ENCODE measurements around the gene SLC5A9. TPM values are rescaled to one million over a fixed set of nuclear protein-coding genes. Genes with fewer than 3 reads are reported as not detected.

Gene SLC5A9
- total and polyA plus RNA-seq, 2 experiments from 2014 or later: 0.10 TPM

GRCh38 chr1:48242141-48242736, 19.7 kb downstream of the SLC5A9 start:
- Mint-ChIP-seq H3K4me1 (peaks cover 2% of the 10 kb centered on the region; the same call in 1 of the 3 replicates), H3K36me3 (ENCODE audit: low read depth) (no peaks in the 10 kb centered on the region), H3K27ac (no peak overlapping the region), H3K9me3 (no peaks in the 10 kb centered on the region), H3K27me3 (ENCODE audit: insufficient read depth, low read depth, poor library complexity) (peaks cover 2% of the 10 kb centered on the region), H3K4me3 (no peak overlapping the region)
- Histone ChIP-seq H3K9me2 (ENCODE audit: insufficient read depth) (0 out of 2 replicates have a peak, but pooled peaks cover 2% of the 10 kb centered on the region), H2AFZ (no peak overlapping the region), H3K36me3 (ENCODE audit: insufficient read depth) (no peaks in the 10 kb centered on the region), H3K27ac (ENCODE audit: low read depth) (no peak overlapping the region), H3K4me1 (ENCODE audit: insufficient read depth) (no peaks in the 10 kb centered on the region), H3F3A (replicated peaks; ENCODE audit: low read depth) (no peaks in the 10 kb centered on the region), H4K20me1 (replicated peaks; ENCODE audit: insufficient read depth) (no peaks in the 10 kb centered on the region), H3K79me2 (replicated peaks; ENCODE audit: insufficient read depth) (no peaks in the 10 kb centered on the region), H3K4me2 (no peak overlapping the region), H3K27me3 (ENCODE audit: insufficient read depth) (no peaks in the 10 kb centered on the region), H3K4me3 (no peak overlapping the region)
- DNase-seq (ENCODE audit: low spot score) (no peak), ATAC-seq (no peak)
- no peak for TF ChIP-seq REST (IDR thresholded peaks at IDR 0.05; ENCODE audit: unreplicated experiment)

GRCh38 chr1:48245106-48245505, 22.6 kb downstream of the SLC5A9 start:
- no peaks in the 10 kb centered on the region for H3K4me1 ChIP-seq (ENCODE audit: insufficient read depth)
- no peak for DNase-seq (ENCODE audit: low spot score)
- H3K4me3 ChIP-seq: no peak overlapping the region
- H3K27ac Mint-ChIP-seq: no peak overlapping the region
- H3K4me1 Mint-ChIP-seq: peaks cover 8% of the 10 kb centered on the region
- no peak overlapping the region for H3K27ac ChIP-seq (ENCODE audit: low read depth)
- H3K79me2 ChIP-seq (replicated peaks; ENCODE audit: insufficient read depth): no peaks in the 10 kb centered on the region
- H3K36me3 ChIP-seq (ENCODE audit: insufficient read depth): no peaks in the 10 kb centered on the region
- H3K27me3 Mint-ChIP-seq (ENCODE audit: insufficient read depth, low read depth, poor library complexity): peaks cover 2% of the 10 kb centered on the region
- no peaks in the 10 kb centered on the region for H3K9me3 Mint-ChIP-seq
- H3K36me3 Mint-ChIP-seq (ENCODE audit: low read depth): no peaks in the 10 kb centered on the region
- no peaks in the 10 kb centered on the region for H3K27me3 ChIP-seq (ENCODE audit: insufficient read depth)
- H3K4me2 ChIP-seq: no peak overlapping the region
- no peak for TF ChIP-seq NANOG (IDR thresholded peaks at IDR 0.05; ENCODE audit: borderline replicate concordance)
- no peak for TF ChIP-seq ZNF114 (CRISPR knock-in tag; IDR thresholded peaks at IDR 0.05)
- no peak for TF ChIP-seq REST (IDR thresholded peaks at IDR 0.05; ENCODE audit: unreplicated experiment)
- no peak for TF ChIP-seq STAT1 (IDR thresholded peaks at IDR 0.05; ENCODE audit: unreplicated experiment)
- TF ChIP-seq CTCF (conservative IDR thresholded peaks at IDR 0.05; ENCODE audit: low read depth in 2 of 2): no peak
- no peak for TF ChIP-seq ZNF331 (CRISPR knock-in tag; IDR thresholded peaks at IDR 0.05; ENCODE audit: low read depth)
- no peak for ATAC-seq
- no peaks in the 10 kb centered on the region for H3F3A ChIP-seq (replicated peaks; ENCODE audit: low read depth)
- H3K9me2 ChIP-seq (ENCODE audit: insufficient read depth): 0 out of 2 replicates have a peak, but pooled peaks cover 2% of the 10 kb centered on the region
- no peak overlapping the region for H2AFZ ChIP-seq
- no peak overlapping the region for H3K4me3 Mint-ChIP-seq
- no peaks in the 10 kb centered on the region for H4K20me1 ChIP-seq (replicated peaks; ENCODE audit: insufficient read depth)

Measured in GM23338 (cell line).